Hippocampal formation (tissue), 2 donors: ENCODE data around the gene ANKH.
"Not testable (repeated sequence)": the region's sequence is repeated elsewhere in the genome, so short reads cannot be mapped to it uniquely, and the experiment has no call there.

Experiments used
- DNase-seq, 2 donors: peaks; one replicate each; lab custom pipeline; 2025; lab: John Stamatoyannopoulos, UW

The ANKH gene

GRCh38 chr5:14826714-14827113 lies 44.9 kb downstream of the ANKH start:
- no peak for DNase-seq

- no peak for DNase-seq
Observed at GRCh38 chr5:14825977-14826376, 45.6 kb downstream of the ANKH start.

- DNase-seq, result no peak
Observed at GRCh38 chr5:14824499-14824898, 47.1 kb downstream of the ANKH start.

GRCh38 chr5:14821100-14821845 lies 50.3 kb downstream of the ANKH start:
- DNase-seq, result peak in 1 of 2 donors; percentile 14

- no peak for DNase-seq
Observed at GRCh38 chr5:14818931-14819790, 52.4 kb downstream of the ANKH start.

- not testable (repeated sequence) for DNase-seq
Observed at GRCh38 chr5:14817762-14818136, 53.8 kb downstream of the ANKH start.

GRCh38 chr5:14816999-14817761 lies 54.4 kb downstream of the ANKH start:
- DNase-seq, result peak in 1 of 2 donors; percentile 33

- DNase-seq, result no peak
Observed at GRCh38 chr5:14816374-14816998, 55.1 kb downstream of the ANKH start.

- DNase-seq, result no peak
Observed at GRCh38 chr5:14813747-14814146, 57.8 kb downstream of the ANKH start.

- DNase-seq, result no peak
Observed at GRCh38 chr5:14812166-14812565, 59.4 kb downstream of the ANKH start.

GRCh38 chr5:14810928-14811572 lies 60.5 kb downstream of the ANKH start:
- peak; percentile 22 to 47 for DNase-seq

GRCh38 chr5:14810282-14810681 lies 61.3 kb downstream of the ANKH start:
- DNase-seq, result no peak

- DNase-seq, result peak; percentile 49 to 60
Observed at GRCh38 chr5:14809369-14810155, 62.0 kb downstream of the ANKH start.

- no peak for DNase-seq
Observed at GRCh38 chr5:14807471-14807870, 64.1 kb downstream of the ANKH start.

- no peak for DNase-seq
Observed at GRCh38 chr5:14806456-14806855, 65.1 kb downstream of the ANKH start.

- no peak for DNase-seq
Observed at GRCh38 chr5:14802541-14802940, 69.0 kb downstream of the ANKH start.

- no peak for DNase-seq
Observed at GRCh38 chr5:14801792-14802191, 69.8 kb downstream of the ANKH start.

- DNase-seq, result not testable (repeated sequence)
Observed at GRCh38 chr5:14797385-14797784, 74.2 kb downstream of the ANKH start.

GRCh38 chr5:14794583-14795230 lies 76.9 kb downstream of the ANKH start:
- DNase-seq, result peak in 1 of 2 donors; percentile 25

GRCh38 chr5:14793851-14794250 lies 77.7 kb downstream of the ANKH start:
- DNase-seq, result no peak
